ENCODE data around the gene NR0B2.

Gene NR0B2

DNA sequence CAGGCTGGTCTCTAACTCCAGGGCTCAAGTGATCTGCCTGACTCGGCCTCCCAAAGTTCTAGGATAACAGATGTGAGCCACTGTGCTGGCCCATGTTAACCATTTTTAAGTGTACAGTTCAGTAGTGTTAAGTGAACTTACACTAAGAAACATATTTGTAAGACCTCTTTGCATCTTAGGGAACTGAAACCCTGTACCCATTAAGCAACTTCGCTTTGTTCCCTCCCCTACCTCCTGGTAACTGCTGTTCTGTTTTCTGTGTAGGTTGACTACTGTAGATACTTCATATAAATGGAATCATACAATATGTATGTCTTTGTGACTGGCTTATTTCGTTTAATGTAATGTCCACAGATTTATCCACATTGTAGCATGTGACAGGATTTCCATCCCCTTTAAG lies 18.8 kb upstream of the NR0B2 start:
- DNase-seq = no peak

DNA sequence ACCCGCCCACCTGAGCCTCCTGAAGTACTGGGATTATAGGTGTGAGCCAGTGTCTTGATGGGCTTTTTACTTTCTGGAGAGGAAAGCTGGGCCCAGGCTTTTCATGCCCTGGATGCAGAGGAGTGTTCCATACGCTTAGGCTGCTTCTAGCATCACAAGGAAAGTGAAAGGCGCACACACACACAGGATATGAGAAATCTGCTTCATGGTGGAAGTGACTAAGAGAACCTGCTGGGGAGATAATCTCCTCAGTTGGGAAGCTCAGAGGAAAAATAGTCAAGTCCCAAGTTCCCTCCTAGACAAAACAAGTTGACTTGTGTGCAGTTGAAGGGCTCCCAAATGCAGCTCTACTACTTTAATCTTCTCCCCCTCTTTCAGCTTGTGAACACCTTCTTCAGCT lies 9.9 kb upstream of the NR0B2 start:
- DNase-seq = no peak

DNA sequence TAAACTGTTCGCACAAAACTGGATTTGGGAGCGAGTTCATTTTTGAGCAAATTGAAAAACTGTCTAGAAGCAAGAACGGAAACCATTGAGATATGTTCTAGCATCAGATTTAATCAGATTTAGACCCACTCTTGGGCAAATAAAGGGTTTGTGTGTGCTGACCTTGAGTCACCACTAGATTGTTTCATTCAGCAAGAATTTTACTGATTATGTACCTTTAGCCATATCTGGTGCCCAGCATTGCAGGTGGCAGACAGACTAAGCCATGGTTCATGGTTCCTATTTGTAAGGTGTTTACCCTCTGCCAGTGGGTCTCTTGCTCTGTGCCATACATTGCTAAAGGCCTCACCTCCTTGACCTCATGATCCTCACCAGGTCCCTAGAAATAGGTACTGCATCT lies 9.1 kb upstream of the NR0B2 start:
- no peak for DNase-seq

DNA sequence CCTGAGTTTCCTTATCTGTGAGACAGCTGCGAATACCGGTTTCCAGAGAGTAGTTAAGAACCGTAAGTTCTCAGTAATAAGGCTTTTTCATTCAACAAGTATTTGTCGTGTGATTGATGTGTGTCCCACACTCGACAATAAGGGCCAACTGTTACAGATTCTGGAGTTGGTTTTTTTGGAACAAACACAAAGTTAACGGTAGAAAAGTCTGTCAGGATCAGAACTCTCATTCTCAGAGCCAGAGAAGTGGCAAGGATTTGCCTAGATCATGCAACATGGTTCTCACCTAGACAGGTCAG lies 8.6 kb upstream of the NR0B2 start:
- no peak for DNase-seq

DNA sequence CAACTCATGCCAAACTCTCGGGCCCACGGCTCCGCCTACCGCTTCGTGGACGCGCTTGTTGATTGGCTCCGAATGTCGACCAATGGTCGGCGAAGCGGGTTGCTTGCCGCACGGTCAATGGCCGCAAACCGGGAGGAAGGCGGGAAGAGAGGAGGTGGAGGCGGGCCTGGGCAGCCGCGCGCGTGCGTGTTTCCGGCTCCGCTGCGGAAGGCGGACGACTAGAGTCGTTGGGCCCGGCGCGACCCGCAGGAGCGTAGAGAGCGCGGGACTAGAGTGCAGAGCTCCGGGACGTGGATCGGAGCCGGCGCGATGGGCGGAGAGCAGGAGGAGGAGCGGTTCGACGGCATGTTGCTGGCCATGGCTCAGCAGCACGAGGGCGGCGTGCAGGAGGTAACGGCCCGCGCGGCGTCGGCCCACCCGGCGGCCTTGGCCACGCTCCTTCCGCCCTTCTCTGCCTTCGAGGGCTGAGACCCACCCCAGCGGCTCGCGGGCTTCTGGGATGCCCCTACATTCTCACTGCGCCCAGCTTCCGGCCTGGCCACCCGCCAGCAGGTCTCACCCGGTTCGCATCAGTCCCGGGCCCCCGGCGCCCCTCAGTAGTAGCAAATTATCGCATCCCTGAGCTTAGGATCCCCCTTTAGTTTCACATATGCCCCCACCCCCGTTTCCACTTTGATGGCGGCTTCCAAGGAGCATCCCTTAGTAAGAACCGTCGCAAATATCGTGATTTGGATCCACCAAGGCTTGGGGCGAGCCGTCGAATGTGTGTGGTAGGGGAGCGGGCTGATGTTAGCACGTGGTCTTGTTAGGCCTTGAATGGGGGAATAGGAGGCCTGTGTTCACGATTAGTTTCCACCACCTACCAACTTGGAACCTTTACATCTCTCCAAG lies 8.0 kb upstream of the NR0B2 start, which contains the start of gene NUDC:
NUDC (plus strand) TSS at position 204 of the 891 bp plus-strand sequence; CDS start at position 310, 106 bp downstream.
- DNase-seq = peak; percentile 96

DNA sequence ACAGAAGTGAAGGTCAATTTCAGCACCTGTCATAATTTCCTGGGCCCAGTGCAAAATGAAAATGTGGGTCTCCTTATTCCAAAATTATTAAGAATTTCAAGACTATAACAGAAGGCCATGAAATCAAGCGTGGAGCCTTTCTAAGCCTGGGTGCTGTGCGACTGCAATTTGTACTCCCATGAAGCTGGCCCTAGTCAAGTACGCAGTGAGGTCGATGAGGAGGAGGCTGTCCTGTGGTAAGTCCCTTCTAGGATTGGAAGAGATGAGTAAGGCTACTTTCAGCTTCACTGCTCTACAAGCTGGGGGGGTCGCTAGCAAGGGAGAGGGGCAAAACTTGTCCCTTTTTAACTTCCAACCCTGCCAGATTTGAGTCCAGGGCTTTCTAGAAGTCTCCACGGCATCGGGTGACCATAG lies 7.4 kb upstream of the NR0B2 start:
- DNase-seq = no peak

DNA sequence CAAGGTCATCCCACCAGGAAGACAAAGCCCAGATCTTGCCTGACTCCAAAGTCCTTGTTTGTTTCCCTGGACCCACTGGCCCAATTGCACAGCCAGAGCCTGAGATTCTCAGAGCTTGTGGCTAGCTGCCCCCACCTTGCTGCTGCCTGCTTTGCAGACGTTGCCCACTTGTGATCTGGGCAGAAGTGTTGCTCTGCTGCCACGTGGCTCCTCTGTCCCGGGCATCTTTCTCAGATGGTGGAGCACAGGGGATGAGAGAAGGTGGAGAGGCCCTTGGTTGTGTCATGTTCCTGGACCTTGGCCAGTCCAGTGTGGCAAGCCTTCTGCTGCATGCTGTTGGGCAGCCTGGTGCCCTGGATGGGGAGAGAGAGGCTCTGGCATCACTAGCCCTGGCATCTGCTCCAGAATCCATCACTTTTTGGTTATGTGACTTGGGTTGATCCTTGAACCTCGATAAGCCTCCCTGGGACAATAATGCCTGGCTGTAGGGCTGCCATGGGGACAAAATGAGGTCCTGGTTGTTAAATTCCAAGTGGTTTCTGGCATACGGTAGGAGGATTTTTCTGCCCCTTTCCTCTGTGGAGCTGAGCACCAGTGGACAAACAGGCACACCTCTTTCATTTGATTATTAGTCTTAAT lies 1.5 kb upstream of the NR0B2 start:
- DNase-seq = no peak

DNA sequence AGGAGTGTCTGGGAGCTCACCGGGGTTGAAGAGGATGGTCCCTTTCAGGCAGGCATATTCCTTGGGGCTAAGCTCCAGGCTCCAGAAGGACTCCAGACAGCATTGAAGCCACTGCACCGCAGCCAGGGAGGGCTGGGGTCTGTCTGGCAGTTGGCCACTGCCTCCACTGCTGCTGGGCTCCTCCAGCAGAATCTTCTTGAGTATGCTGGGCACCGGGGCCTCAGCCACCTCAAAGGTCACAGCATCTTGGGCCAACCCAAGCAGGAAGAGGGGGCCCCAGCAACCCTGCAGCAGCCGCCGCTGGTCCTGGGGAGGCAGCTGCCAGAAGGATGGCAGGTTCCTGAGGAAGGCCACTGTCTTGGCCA lies 404 bp downstream of the NR0B2 start:
- DNase-seq = no peak

DNA sequence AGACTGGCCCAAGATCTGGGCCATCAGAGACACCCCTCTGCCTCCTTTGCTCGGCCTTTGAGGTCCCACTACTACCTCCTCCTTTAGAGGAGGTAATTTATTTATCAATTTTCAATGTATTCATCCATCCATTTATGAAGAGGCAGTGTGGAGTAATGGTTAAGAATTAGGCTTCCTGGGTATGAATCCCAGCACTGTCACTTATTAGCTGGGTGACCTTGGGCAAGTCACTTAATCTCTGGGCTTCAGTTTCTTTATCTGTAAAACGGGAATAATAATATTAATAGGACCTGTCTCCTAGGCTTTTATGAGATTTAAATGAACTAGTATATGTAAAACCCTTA lies 1.7 kb downstream of the NR0B2 start:
- no peak for DNase-seq

DNA sequence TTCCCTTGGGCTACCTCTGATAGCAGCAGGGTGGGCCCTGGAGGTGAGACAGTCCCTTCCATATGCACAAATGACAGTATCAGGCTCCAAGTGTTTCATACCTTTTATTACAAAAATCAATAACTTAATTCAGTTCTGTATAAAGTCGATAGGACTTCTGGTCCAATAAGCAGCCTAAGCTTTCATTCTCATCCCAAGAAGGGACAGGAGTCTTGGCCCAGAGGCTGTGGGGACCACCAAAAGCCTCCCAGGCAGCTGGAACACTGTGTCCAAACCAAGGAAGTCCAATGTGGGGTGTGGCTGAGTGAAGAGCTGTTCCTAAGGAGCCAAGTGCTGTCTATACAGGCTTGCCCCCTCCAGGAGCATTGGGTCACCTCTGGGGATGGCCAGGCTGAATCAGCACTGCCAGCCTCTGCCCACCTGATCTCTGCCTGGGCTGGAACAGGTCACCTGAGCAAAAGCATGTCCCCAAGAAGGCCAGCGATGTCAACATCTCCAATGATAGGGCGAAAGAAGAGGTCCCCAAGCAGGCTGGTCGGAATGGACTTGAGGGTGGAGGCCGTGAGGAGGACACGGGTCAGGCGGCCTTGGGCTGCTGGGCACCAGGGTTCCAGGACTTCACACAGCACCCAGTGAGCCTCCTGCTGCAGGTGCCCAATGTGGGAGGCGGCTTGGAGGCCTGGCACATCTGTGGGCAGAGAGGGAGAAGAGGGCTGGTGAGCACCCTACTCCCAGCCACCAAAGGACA lies 2.2 kb downstream of the NR0B2 start:
- DNase-seq = no peak

DNA sequence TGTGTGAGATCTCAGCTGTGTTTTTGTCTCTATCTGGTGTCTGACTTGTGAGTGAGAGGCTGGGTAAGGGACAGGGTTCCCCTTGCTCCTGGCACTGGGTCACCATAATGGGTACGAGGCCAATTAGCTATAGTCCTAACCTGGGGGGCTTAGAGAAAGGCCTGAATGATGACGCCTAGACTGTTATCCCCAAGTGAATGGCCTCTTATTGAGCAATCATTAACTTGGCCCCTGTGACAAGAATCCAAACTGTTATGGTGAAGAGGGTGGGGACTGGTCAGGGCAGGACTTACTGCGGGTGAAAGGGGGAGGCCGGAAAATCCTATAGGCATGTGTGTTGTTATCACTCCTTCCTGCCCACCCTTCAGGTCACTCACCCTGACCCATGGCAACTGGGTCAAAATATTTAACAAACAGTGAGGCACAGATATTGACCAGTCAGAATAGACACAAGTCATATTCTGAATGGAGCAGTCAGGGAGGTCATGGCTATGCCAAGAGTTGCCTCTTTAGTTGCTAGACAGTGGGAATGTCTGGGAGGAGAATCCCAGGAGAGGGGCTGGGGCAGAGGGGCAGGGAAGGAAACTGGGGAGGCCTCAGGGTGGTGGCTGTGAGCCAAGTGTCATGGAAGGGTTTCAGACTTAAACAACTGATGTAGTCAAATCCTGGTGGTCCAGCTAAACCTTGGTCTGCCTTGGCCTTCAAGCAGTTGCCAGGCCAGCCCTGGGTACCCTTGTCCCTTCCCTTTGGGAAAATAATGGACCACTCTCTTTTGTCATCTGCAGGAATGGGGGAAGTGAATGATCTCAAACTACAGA lies 3.2 kb downstream of the NR0B2 start:
- DNase-seq = no peak

DNA sequence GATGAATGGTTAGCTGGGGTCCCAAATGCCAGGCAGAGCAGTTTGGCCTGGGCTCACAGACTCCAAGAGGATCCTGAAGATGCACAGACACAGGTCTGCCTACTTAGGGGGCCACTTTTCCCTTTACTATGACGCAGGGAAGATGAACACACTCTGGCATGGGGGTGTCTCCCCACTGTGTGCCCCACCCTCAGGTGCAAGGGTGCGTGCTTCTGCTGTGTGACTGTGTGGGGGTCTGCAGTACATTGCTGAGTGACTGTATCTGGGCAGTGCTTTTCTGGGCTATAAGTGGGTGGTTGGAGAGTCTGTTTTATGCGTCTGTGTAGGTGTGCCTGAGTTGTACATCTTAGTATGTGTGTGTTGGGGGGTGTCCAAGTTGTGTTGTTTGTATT lies 3.8 kb downstream of the NR0B2 start:
- no peak for DNase-seq

DNA sequence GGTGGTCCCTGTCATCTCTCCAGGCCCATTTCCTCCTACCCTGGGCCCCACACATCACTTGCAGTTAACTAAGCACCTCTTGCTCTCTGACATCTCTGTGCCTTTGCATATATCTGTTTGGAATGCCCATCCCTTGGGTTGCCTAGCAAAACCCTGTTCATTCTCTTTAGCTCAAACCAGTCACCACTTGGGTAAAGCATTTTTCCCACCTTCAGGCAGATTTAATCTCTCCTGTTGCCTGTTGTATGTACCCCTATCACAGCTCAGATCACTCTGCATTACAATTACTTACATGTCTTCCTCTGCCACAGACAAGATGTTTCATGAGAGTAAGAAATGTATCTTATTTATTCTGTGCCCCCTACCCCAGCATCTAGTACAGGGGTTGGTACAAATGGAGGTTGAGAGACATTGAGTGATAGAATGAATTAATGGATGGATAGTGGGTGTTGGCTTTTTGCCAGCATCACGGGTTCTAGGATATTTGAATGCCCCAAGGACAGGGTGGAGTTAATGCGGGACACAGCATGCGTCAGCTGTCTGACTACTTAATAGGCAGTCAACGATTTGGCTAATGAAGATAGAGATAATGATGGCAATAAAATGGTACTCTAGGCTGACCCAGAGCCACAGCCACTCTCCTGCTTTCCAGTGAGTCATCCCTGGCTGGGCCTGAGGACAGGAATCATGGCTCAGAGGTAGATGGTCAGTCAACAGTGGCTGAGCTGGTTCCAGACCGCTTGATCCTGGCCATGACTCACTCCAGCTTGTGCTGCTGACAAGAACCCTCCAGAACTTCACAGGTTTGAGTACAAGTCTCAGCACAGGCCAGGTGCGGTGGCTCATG lies 6.5 kb downstream of the NR0B2 start:
- peak; percentile 50 for DNase-seq

DNA sequence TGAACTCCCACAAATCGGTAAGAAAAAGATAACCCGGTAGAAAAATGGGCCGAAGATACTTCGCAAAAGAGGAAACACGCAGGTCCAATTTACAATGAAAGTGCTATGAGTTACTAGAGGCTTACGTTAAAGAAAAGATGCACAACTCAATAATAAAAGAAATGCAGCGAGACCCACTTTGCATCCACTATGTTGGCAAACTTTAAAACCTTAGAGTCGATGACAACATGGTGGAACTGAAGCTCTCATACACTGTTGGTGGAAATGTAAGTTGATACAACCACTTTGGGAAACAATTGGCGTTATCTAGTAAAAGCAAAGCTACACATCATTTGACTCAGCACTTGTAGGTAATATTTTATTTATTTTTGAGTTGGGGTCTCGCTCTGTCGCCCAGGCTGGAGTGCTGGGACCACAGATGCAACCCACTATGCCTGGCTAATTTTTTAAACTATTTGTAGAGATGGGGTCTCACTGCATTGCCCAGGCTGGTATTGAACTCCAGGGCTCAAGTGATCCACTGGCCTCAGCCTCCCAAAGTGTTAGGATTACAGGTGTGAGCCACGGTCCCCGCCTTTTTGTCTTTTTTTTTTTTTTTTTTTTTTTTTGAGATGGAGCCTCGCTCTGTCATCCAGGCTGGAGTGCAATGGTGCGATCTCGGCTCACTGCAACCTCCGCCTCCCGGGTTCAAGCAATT lies 12.8 kb downstream of the NR0B2 start:
- DNase-seq = no peak

DNA sequence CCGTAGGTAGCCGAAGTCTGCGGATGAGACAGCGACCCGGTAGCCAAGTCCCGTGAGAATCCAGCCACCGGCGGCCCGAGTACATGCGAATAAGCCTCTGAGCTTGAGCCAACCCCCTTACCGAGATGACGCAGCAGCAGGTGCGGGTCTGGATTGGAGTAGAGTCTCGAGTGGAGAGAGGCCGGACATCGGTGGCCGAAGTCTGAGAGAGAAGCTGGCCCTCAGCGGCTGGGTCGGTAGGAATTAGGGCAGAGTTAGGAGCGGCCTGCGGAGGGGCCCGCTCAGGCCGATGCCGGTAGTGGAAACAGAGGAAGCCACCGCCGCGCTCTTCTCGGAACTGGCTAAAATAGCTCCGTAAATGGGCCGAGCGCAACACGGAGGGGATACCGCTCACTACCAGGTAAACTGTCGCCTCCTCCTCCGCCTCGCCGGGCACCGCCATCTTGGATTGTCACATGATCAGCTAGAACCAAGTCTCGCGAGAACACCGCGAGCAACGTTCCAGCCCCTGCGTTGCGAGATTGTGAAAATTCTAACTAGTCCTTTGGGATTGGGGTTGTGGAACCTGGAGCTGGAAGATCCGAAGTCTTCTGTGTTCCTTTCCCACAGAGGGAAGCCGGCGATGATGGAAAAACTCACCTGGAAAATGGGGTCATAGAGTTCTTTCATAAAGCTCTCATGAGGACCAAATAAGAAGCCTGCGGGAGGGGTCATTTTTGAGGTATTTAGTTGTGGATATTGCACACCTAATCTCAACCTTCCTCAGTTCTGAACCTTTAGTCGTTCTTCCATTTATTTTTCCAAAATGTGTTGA lies 13.6 kb downstream of the NR0B2 start, which contains the start of gene GPATCH3:
GPATCH3 (minus strand) TSS at position 467 of the 814 bp plus-strand sequence; CDS start at position 442, 25 bp downstream.
- peak; percentile 95 for DNase-seq

DNA sequence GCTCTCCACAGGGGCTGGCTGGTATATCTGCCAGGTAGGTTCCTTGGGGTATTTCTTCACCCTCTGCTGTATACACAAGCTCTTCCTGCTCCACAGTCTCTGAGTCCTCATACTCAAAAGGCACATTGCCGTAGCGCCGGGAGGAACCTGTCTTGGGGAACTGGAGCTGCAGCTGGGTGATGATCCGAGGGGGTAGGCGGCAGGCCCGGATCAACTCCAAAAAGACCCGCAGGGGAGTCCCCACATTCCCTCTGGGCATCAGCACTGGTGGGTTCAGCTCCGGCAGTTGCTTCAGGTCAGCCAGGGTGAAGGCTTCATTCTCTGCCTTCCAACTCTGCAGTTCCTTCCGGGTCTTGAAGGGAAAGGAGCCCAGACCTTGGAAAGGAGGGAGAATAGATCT lies 16.4 kb downstream of the NR0B2 start:
- no peak for DNase-seq

DNA sequence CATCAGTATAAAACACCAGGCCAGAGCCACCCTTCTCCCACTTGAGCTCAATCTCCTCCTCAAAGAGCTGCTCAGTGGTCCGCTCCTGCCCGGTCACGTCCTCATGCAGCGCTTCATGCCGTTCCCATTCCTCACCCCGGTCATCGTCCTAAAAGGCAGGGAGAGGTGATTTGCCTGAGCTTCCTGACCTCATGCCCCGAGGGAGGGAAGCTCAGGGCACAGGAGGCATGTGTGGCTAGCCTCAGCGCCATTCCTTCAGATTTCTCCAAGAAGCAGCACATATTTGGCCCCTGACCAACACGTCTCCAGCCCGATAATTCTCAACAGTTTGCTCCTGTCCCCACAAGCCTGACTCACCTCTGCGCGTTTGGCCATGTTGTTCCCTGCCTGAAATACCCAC lies 19.5 kb downstream of the NR0B2 start:
- no peak for DNase-seq

DNA sequence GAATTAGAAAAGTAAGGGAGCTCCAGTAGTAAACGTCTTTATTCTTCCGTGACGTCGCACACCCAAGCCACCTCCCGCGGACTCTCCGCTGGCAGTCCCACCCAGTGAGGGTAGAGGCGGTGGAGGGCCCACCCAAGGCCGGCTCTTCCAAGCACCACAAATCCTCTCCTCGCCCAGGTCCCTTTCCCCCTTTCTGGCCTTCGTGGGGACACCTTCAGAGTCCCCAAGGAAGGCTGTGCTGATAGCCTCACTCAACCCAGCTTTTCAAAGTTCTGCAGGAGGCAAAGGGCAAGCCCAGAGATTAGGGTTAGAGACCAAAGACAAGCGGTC lies 23.3 kb downstream of the NR0B2 start:
- no peak for DNase-seq

DNA sequence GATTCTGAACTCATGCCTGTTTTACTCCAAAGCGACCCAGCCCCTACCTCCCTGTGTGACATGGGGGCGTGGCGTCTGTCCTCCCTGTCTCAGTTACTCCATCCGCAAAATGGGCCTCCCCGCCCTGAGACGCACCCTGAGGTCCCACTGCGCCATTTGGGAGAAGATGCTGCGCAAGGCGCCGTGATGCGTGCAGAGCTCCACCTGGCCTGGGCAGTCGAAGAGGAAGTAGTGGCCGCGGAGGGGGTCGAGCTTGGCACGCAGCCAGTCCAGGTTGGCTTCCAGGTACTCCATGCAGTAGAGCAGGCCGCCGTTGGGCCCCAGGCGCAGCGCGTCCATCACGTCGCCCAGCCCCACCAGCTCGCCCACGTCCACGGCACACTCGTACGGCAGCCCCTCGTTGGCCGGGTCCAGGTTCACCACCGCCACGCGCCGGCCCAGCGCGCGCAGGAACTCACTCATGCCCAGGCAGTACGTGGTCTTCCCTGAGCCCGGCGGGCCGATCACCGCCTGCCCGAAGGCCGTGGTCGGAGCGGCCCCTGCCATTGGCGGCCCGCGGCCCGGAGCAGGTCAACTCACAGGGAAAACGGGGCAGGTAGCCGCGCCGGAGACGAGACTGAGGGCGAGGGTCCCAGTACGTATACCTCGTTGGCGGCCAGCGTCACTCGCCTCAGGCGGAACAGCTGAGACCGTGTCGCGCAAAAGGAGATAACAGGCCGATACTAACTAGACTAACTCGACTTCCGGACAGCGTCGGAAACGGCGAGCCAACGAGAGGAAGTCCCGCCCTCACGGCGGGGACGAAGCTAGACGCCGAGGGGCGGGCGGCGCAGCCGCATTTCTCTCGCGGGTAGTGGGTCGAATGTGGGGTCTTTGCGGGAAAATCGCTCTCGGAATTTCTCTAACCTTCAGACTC lies 24.0 kb downstream of the NR0B2 start, which contains the start of gene GPN2:
GPN2 (minus strand) TSS at position 733 of the 916 bp plus-strand sequence; CDS start at position 546, 187 bp downstream.
- peak; percentile 64 for DNase-seq
